Measurements from ENCODE around the gene GPR158.

DNA sequence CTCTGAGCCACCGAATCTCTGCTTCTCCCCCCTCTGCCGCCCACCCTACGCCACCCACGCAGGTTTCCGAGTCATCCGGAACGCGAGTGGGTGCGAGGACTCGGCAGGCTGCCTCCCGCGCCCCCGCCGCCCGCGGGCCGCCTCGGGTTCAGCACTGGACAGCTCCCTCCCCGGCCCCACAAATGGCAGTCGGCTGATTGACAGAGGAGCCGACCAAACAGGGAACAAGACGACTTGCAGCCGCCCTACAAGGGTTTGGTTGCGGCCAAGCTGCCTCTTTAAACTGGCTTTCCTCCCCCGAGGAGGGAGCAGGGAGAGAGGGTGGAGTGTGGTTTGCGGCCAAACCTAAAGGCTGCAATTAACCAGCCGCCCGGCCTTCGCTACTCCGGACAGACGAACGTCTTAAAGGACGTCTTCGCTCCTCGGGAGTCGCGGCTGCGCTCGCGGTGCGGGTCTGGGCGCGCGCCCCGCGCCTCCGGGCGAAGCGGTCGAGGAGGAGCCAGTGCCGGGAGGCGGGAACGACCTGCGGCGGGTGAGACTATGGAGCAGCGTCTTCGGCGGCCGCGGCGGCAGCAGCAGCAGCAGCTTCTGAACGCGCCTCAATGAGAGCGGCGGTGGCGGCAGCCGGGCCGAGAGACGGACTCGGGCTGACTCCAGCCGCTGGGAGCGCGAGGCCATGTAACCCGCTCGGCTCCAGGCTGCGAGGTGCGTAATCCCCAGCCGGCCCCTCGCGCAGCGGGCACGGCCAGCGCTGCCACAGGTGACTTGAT lies at the start of gene GPR158:
- TF ChIP-seq, protein P1, sequence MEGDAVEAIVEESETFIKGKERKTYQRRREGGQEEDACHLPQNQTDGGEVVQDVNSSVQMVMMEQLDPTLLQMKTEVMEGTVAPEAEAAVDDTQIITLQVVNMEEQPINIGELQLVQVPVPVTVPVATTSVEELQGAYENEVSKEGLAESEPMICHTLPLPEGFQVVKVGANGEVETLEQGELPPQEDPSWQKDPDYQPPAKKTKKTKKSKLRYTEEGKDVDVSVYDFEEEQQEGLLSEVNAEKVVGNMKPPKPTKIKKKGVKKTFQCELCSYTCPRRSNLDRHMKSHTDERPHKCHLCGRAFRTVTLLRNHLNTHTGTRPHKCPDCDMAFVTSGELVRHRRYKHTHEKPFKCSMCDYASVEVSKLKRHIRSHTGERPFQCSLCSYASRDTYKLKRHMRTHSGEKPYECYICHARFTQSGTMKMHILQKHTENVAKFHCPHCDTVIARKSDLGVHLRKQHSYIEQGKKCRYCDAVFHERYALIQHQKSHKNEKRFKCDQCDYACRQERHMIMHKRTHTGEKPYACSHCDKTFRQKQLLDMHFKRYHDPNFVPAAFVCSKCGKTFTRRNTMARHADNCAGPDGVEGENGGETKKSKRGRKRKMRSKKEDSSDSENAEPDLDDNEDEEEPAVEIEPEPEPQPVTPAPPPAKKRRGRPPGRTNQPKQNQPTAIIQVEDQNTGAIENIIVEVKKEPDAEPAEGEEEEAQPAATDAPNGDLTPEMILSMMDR (IDR thresholded peaks at IDR 0.05; ENCODE audit: insufficient read depth, low read length, poor library complexity, severe bottlenecking), result no peak
- no peak for TF ChIP-seq EZH2phosphoT487 (conservative IDR thresholded peaks at IDR 0.05; ENCODE audit: low read length)
